B cell (primary cell): ENCODE measurements around the gene KRTAP29-1.

ENCODE experiments used
- EZH2 ChIP-seq: IDR thresholded peaks from 2 replicates; pipeline ENCODE4 v1.6.1; 2012; ENCODE audit warnings: borderline replicate concordance, low read depth, mild to moderate bottlenecking, moderate library complexity, low read length; ENCODE audit not compliant: insufficient read depth, poor library complexity, severe bottlenecking
- TF ChIP-seq, protein P1 (sequence below): fragments of 200-600 bp; IDR thresholded peaks from one replicate; pipeline ENCODE4 v1.8.0; 2022; ENCODE audit warnings: antibody characterized with exemption, mild to moderate bottlenecking

GRCh38 chr17:41322903-41323895 is 20.5 kb upstream of the KRTAP29-1 start:
- TF ChIP-seq, protein P1, sequence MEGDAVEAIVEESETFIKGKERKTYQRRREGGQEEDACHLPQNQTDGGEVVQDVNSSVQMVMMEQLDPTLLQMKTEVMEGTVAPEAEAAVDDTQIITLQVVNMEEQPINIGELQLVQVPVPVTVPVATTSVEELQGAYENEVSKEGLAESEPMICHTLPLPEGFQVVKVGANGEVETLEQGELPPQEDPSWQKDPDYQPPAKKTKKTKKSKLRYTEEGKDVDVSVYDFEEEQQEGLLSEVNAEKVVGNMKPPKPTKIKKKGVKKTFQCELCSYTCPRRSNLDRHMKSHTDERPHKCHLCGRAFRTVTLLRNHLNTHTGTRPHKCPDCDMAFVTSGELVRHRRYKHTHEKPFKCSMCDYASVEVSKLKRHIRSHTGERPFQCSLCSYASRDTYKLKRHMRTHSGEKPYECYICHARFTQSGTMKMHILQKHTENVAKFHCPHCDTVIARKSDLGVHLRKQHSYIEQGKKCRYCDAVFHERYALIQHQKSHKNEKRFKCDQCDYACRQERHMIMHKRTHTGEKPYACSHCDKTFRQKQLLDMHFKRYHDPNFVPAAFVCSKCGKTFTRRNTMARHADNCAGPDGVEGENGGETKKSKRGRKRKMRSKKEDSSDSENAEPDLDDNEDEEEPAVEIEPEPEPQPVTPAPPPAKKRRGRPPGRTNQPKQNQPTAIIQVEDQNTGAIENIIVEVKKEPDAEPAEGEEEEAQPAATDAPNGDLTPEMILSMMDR = no peak
- TF ChIP-seq EZH2 = no peak
